Stimulated activated CD4-positive, alpha-beta T cell treated with anti-CD3 and anti-CD28 coated beads, Interleukin-2, amount 100 ng/mL, for 24 hours (primary cell): ENCODE measurements around the gene WDR27.

Experiments
- DNase-seq, 2 donors: peaks; one replicate each; pipeline ENCODE4 v3.0.0-alpha.2; 2020

Gene WDR27

DNA sequence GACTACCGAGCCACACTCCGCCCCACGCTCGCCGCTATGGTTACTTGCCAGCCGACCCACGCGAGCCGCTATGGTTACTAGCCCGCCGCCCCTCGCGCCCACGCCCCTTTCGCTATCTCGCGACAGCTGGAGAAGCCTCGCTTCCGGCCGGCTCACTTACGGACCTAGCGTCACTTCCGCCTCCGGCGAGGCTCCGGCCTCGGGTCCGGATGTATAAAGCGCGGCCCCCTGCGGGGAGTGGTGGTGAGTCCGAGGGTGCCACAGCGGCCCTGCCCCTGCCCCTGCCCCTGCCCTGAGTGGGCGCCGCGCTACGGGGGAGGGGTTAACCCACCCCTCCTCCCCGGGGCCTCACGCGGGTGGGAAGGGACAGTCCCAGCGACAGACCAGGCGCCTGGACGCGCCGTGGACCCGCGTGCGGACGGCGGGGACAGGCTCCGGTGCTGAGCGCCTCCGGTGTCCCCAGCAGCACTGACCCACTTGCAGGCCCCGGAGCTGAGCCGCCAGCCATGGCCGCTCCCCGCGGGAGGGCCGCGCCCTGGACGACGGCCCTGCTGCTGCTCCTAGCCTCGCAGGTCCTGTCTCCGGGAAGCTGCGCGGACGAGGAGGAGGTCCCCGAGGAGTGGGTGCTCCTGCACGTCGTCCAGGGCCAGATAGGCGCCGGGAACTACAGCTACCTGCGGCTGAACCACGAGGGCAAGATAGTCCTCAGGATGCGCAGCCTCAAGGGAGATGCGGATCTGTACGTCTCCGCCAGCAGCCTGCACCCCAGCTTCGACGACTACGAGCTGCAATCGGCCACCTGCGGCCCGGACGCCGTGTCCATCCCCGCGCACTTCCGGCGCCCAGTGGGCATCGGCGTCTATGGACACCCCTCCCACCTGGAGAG, at the start of gene WDR27, which contains the start of gene C6orf120:
Gene WDR27 (minus strand): TSS at position 76 of the 886 bp plus-strand sequence. CDS start 13,024 bp downstream, outside the sequence.
Gene C6orf120 (plus strand): TSS at position 173 of the 886 bp plus-strand sequence. CDS start 334 bp downstream, at position 507.
- DNase-seq, result peak; percentile 98 to 99

DNA sequence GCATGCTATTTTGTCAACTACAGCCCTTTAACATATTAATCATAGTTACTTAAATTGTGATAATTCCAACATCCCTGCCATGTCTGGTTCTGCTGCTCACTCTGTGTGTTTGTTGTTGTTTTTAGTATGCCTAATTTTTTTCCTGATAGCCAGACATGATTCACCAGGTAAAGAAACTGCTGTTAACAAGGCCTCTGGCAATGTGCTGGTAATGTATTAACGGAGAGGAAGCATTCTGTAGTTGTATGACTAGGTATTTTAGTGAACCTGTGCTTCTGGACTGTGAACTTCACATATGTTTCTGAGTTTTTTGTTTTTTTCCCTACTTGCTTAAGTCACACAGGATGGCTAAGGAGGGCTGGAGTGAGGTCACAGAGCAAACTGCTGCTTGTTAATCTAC, 44.7 kb upstream of the WDR27 start:
- no peak for DNase-seq

DNA sequence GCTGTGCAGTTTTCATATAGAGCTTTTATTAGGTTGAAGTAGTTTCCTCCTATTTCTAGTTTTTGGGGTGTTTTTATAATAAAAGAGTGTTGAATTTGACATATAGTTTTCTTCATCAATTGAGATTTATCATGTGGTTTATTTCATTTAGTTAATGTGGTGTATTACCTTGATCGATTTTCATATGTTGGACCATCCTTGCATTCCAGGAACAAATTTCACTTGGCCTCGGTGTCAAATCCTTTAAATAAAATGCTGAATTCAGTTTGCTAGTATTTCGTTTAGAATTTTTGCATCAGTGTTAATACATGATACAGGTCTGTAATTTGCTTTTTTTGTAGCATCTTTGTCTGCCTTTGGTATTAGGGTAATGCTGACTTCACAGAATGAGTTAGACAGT, 43.6 kb upstream of the WDR27 start:
- DNase-seq, result no peak

DNA sequence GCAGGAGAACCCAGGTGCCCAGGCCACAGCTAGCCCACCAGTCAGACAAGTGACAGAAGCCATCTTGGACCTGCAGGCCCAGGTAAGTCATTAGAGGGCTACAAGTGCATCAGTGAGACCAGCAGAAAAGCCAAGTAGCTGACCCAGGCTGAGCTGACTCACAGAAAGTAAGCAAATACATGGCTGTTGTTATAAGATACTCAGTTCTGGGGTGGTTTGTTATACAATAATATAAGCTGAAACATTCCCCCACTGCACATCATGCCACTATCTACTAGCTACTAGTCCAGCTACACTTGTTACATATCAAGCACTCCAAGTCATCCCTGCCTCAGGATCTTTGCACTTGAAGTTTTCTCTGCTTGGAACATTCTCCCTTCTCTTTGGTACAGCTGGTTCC, 39.5 kb upstream of the WDR27 start:
- no peak for DNase-seq

DNA sequence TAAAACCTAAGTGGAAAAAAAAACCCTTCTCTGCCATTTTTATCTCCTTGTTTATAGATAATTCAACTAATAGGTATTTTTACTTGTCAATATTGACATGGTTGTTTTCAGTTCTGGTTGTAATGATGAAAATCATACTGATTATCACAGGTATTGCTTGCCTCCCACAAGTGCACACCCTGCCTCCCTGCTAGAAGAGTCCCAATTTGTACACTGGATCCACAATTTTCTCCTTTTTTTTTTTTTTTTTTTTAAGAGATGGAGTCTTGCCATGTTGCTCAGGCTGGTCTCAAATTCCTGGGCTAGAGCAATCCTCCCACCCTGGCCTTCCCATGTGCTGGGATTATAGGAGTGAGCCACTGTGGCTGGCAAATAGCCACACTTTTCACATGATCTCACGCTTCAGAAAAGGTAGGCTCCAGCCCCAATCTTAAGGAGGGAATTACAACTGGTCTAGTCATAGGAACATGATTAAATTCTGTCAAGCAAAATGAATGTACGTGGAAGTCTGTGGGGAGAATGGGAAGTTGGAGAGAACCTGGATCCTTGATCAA, 37.2 kb upstream of the WDR27 start:
- DNase-seq, result no peak

DNA sequence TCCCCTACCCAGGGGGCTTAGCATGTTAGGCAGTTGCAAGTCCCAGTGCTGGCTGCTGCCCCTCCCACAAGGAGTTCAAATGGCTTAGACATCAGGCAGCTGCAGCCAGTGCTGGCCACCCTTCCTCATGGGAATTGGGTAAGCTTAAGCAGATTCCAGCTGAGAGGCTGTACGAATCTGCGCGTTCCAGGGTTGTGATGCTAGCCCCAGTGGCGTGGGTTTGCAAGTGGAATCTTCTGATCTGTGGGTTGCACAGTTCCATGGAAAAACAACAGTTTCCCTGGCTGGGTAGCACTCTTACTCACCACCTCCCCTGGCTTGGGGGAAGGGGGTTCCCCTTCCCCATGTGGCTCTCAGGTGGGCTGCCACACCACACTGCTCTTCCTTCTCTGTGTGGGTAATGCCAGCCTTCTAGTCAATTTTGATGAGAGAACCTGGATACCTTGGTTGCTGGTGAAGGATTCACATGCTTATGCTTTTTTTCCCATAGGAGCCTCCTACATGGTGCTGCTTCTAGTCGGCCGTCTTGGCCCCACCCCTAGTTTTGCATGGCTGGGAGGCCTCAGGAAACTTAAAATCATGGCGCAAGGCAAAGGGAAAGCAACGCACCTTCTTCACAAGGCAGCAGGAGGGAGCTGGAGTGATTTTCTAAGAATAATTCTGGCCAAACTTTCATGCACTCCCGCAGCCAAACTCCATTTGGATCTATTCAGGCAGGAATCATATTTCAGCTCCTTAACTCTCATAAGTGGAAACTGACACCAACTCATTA, 36.6 kb upstream of the WDR27 start:
- DNase-seq, result no peak

DNA sequence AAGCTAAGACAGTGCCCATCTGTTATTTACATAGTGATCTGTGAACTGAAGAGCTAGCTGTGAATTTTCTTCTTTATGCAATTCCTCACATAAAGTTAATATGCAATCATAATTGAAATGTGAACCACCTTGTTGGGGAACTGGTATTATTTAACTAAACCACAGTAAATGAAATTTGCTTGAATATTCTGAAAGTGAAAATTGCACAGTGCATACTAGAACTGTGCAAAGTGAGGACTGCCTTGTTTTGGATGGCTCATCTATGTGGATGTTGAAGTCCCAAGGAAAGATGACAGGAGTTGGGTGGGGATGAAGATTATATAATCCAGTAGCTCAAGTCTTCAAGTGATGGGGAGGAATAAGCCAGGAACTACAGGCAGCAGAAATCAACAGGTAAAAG, 28.1 kb upstream of the WDR27 start:
- no peak for DNase-seq

DNA sequence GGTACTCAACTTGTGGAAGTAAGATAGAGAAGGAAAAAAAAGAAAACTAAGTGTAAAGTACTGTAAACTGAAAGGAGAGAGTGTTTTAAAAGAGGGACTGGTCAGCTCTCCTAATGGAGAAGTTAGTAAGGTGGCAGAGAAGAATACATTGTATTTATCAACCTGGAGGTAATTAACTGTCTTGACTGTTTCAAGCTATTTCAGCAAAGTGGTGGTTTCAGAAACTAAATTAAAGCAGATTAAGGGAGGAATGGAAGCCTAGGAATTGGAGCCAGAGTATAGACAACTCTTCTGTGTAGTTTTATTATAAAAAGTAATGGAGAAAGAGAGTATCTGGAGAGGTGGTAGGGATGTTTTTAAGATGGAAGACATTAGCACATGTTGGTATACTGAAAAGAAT, 25.1 kb upstream of the WDR27 start:
- no peak for DNase-seq

DNA sequence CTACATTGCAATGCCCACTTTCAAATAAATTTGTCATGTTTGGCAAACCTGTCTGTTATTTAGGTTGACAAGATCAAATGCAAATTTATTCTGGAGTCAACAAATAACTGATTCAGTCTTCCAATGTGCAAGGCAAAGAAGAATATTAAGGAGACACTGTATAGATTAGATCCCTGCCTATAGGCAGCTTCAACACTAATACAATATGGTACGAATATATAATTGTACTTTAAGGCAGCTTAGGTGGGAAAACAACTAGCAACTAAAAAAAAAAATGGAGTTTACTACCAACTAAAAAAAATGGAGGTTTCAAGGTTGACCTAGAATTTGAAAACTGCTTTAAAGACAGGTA, 24.2 kb upstream of the WDR27 start:
- no peak for DNase-seq

DNA sequence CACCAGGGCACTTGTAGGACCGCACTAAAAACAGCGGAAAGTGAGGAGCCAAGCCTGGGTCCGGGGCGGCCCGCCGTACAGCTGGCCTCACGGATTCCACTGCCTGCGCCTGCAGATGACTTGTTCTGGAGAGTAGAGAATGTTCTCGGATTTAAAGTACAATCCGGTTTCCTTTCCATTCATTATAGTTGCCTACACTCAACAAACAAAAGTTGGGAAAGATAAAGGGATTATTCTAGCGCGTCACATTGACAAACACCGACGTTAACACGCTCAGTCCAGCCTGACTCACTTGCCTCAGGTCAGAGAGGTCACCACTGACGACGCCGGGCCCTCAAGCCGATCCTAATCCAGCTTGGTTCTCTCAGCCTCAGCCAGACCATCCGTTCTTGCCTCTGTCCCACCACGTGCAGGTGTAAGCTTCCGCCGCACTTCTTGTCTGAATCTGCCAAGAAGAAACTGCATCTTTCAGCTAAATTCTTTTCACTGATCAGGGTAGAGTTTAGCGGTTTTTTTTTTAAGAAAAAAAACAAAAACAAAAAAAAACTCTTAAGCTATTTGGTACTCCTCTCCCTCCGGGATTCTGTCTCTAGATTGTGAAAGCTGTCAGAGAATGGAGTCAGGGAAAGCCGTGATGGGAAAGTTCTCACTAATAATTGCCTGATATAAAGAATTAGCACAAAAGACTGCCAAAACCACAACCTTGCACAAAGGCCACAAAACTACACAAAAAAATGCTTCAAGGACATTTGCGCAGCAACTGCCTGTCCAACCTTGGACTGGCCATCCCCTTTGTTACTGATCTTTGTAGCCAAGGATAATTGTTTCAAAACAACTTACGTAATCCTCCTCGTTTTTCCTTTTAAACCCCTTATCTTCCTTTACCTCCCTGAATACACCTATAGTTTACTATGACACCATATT, 23.6 kb upstream of the WDR27 start:
- DNase-seq, result peak; percentile 30

DNA sequence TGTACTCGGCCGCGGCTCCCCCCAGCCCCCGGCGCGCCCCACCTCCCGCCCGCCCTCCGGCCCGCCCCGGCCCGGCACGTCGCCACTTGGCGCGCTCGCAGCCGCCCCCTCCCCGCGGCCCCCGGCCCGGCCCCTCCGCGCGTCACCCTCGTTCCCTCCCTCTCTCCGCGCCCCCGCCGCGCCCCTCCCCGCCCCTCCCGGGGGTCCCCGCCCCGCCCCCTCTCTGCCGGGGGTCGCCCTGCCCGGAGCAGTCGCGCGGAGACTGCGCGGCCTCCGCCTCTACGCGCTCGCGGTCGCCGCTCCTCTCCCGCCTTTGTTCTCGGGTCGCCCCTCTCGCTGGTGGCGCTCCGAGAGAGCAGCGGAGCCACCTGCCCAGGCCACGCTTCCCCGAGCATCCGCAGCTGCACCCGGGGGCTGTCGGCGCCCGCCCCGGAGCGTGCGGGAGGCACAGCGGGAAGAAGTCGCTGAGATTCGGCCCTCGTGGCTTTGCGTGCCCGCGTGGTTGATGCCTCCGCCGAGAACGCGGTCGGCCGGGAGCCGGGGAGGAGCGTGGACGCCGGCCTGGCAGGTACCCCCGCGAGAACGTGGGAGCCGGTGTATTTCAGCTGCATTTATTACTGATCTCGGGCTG, 22.8 kb upstream of the WDR27 start, which contains the start of gene PHF10:
Gene PHF10 (minus strand): TSS at position 7 of the 631 bp plus-strand sequence. CDS start 569 bp downstream, outside the sequence.
- DNase-seq, result peak; percentile 72 to 79

DNA sequence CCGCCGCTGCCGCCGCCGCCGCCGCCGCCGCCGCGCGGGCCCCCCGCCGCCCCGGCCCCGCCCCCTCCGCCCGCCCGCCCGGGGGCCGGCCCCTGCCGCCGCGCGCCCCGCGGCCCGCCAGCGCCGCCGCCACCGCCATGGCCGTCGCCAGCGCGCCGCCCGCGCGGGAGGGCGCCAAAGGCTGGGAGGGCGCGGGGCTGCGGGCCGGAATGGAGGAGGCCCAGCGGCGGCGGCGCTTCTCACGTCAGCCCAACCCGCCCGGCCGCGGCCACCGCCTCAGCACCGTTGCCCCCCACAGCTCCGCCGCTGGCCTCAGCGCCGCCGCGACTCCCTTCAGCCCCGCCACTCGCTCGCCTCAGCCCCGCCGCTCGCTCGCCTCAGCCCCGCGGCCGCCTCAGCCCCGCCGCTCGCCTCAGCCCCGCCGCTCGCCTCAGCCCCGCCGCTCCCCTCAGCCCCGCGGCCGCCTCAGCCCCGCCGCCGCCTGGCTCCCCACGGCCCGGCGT, 22.2 kb upstream of the WDR27 start:
- DNase-seq, result peak; percentile 45 to 46

DNA sequence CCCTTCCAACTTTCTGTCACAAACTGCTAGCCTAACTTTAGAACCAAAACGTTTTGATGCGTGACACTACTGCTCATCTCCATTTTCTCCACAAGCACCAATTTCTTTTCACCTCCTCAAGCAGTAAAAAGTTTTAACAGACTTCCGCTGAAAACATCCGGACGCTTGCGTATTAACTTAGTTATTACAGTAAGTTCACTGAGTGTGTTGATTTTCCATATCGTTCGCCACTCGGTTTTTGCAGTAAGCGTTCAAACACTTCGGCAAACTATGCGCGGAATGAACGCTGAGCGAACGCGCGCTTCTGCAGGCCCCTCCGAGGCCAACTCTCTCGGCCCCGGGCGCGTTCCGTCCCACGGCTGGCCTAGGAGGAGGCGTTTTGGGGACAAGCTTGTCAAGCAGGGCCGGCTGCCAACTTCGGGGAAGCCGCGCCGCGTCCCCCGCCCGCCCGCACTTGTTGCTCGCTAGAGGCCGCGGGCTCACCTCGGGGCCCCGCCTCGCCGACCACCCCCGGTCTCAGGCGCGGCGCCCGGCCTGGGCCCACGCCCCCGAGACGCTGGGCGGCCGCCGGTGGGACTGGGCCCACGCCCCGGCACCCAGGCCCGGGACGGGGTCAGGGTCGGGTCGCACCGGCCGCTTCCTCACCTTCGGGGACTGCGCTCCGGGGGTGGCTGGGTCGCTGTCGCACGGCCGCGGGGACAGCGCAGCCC, 21.5 kb upstream of the WDR27 start:
- peak; percentile 64 to 66 for DNase-seq

DNA sequence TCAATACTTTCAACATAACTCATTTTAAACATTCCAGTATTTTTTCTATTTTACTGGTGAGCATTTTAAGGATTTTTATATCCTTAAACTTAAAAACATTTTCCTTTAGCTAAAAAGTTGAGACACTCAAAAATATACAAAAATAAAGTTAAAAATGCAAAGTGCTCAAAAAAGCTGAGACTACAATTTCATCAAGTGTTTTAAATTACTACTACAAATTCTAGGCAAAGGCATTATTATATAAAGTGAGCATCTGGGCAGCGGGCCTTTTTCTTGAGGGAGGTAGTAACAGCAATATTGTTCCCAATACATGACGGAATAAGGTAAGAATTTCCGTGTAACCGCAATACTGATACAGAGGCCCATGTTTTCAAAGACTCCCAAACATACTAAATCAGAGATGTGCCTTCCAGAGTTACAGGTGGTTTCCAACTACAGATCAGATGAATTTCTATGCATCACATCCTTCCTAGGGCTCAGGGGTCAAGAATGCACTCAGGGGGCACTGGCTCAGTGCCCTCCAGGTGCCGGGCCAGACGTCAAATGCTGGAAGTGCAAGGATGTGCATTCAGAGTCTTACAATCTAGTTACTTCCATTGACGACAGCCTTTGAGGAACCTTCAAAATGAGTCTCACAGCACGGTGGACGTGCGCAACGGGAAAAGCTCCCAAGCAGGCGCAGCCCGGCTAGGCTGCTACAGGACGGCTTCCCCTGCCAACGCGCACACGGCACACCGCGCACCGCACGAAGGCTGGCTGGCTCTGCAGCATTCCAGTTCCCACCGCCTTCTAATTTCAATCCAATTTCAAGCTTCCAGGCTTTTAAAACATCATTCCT, 20.8 kb upstream of the WDR27 start:
- DNase-seq, result peak; percentile 43 to 47

DNA sequence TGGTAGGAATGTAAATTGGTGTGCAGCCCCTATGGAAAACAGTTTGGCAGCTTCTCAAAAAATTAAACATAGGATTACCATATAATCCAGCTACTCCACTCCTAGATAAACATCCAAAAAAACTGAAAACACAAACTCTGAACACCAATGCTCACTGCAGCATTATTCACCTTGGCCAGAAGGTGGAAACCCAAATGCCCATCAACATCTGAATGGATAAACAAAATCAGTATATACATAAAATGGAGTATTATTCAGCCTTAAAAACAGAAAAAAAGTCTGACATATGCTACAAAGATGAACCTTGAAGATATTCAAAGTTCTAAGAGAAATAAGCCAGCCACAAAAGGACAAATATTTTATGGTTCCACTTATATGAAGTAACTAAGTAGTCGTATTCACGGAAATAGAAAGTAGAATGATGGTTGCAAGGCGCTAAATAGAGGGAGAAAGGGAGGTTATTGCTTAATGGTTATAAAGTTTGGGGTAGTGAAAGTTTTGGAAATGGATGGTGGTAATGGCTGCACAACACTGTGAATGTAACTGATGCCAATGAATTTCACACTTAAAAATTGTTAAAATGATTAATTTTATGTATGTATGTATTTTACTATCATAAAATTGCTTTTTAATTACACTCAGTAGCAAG, 18.5 kb upstream of the WDR27 start:
- DNase-seq, result no peak

DNA sequence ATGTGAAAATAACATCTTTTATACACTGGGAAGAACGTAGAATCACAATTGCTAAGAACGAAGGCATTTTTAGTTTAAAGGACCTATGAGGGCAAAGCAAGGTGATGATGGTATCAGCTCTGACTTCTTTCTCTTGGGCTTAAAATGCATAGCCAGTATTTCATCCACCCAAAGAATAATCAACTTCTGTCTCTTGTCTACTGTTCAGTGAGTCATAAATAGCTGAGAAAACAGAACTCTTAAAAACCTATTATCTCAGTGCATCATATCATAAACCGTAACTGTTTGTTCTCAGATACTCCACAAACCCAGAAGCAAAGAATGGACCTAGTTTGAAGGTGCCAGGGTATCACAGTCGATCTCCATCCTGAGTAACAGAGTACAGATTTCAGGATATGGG, 17.3 kb upstream of the WDR27 start:
- no peak for DNase-seq

DNA sequence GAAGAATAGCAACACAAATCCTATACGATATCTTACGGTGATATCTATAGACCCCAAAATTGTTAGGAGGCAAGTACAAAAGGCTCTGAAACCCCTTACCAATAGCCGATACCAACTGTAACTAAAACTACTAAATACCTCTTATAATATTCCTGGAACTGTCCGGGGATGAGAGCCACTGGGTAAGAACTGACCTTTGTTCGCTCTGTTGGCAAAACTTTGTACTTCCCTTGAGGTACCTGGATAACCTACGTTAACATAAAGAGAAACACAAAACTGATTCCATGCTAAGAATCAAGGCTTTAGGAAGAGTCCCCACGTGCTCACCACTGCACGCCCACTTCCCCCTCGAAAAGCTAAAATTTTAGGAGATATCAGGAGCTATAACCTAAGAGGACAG, 12.8 kb upstream of the WDR27 start:
- no peak for DNase-seq

DNA sequence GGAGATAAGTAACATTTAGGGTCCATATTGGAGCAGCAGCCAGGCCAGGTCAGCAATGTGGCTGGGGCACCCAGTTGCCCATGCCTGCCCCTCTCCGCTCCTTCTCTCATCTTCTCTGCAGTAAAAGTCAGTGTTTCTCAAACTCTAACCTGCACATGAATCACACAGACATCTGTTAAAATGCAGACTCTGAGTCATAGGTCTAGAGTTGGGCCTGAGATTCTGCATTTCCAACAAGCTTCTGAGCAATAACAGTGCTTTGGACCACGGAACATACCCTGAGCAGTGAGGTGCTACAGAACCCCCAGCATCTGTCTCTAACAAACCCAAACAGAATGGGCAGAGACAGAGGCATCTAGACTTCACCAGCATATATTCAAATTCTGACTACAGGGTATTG, 12.3 kb upstream of the WDR27 start:
- DNase-seq, result no peak

DNA sequence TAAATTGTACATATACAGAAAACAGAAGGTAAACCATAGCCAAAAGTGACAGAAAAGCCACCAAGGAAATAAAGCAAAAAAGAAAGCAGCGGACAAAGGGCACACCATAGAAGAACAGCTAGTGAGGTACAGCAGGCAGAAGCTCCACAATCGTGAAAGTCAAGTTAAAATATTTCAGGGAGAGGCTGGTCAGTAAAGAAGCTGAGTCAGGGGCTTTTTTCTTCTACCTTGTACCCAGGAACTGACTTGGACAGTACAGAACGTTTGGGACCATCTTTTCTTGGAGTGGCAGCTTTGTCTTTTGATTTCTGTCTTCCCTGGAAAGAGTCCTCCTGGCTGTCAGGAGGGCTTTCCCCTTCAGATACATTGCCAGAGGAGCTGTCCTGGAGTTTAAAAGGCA, 8.2 kb upstream of the WDR27 start:
- DNase-seq, result no peak

DNA sequence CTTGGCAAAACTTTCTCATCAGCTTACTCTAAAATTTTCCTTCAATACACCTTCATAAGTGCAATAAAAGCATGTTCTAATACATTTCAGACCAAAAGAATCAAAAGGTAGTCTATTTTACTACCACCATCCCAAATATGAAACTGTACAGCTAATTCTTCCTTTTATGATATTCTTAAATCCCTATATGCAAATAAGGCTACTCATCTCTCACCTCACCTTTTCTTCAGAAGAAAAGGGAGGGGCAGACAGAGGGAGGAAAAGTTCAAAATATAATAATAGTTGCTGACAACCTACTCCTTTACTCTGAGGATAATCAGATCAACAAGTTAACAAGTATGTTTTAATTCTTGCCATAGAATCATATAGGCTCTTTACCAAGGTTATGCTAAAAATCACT, 7.5 kb upstream of the WDR27 start:
- DNase-seq, result no peak
